NK-92 (cell line): ENCODE measurements around the gene FARP1.
"Not testable (repeated sequence)": the region's sequence is repeated elsewhere in the genome, so short reads cannot be mapped to it uniquely, and the experiment has no call there.

Experiments
- DNase-seq: peaks from one replicate; lab custom pipeline; 2025; ENCODE audit not compliant: unreplicated experiment; lab: John Stamatoyannopoulos, UW

The FARP1 gene

GRCh38 chr13:98352226-98352625 lies 209.3 kb downstream of the FARP1 start:
- DNase-seq = no peak

- no peak for DNase-seq
These were observed 210.9 kb downstream of the FARP1 start for GRCh38 chr13:98353750-98354149.

- no peak for DNase-seq
These were observed 216.0 kb downstream of the FARP1 start for GRCh38 chr13:98358937-98359336.

- DNase-seq = no peak
These were observed 217.7 kb downstream of the FARP1 start for GRCh38 chr13:98360545-98360944.

GRCh38 chr13:98363326-98363725 lies 220.4 kb downstream of the FARP1 start:
- no peak for DNase-seq

- DNase-seq = no peak
These were observed 221.3 kb downstream of the FARP1 start for GRCh38 chr13:98364179-98364578.

GRCh38 chr13:98364647-98365046 lies 221.8 kb downstream of the FARP1 start:
- DNase-seq = no peak

- DNase-seq = no peak
These were observed 222.4 kb downstream of the FARP1 start for GRCh38 chr13:98365302-98365701.

GRCh38 chr13:98366010-98366409 lies 223.1 kb downstream of the FARP1 start:
- DNase-seq = no peak

GRCh38 chr13:98366443-98366842 lies 223.5 kb downstream of the FARP1 start:
- no peak for DNase-seq

- DNase-seq = no peak
These were observed 224.1 kb downstream of the FARP1 start for GRCh38 chr13:98366959-98367358.

- DNase-seq = no peak
These were observed 225.1 kb downstream of the FARP1 start for GRCh38 chr13:98368019-98368418.

GRCh38 chr13:98369520-98369919 lies 226.6 kb downstream of the FARP1 start:
- DNase-seq = not testable (repeated sequence)

GRCh38 chr13:98370261-98370660 lies 227.4 kb downstream of the FARP1 start:
- no peak for DNase-seq

- no peak for DNase-seq
These were observed 228.1 kb downstream of the FARP1 start for GRCh38 chr13:98370806-98371515.

- DNase-seq = no peak
These were observed 228.7 kb downstream of the FARP1 start for GRCh38 chr13:98371516-98372023.

GRCh38 chr13:98372876-98373275 lies 230.0 kb downstream of the FARP1 start:
- no peak for DNase-seq

- DNase-seq = no peak
These were observed 231.9 kb downstream of the FARP1 start for GRCh38 chr13:98374750-98375149.

- DNase-seq = no peak
These were observed 234.9 kb downstream of the FARP1 start for GRCh38 chr13:98377635-98378378.

GRCh38 chr13:98384739-98385138 lies 241.8 kb downstream of the FARP1 start:
- no peak for DNase-seq

GRCh38 chr13:98385606-98386005 lies 242.7 kb downstream of the FARP1 start:
- DNase-seq = no peak

GRCh38 chr13:98386637-98387036 lies 243.7 kb downstream of the FARP1 start:
- DNase-seq = no peak
